ENCODE results near the gene TTYH2. TPM values are rescaled to one million over a fixed set of nuclear protein-coding genes. Genes with fewer than 3 reads are reported as not detected.
"Not testable (repeated sequence)": the region's sequence is repeated elsewhere in the genome, so short reads cannot be mapped to it uniquely, and the experiment has no call there.

The TTYH2 gene
- total RNA-seq, 4 donors from 2014 or later = 5.5 to 7.7 (median 6.3) TPM

DNA sequence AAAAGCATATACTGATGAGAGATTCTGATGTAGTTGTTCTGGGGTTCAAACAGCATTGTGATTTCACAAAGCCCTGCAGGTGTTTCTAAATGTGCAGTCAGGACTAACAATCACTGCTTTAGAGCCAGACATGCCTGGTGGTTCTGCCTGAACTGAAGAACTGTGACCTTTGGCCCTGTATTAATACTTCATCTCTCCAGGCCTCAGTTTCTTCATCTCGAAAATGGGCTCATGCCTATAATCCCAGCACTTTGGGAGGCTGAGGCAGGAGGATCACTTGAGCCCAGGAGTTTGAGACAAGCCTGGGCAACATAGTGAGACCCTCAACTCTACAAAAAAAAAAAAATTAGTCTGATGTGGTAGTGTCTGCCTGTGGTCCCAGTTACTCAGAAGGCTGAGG, 64.6 kb downstream of the TTYH2 start:
- H3K9me3 ChIP-seq = no peaks in the 10 kb centered on the region
- TF ChIP-seq, protein P1, sequence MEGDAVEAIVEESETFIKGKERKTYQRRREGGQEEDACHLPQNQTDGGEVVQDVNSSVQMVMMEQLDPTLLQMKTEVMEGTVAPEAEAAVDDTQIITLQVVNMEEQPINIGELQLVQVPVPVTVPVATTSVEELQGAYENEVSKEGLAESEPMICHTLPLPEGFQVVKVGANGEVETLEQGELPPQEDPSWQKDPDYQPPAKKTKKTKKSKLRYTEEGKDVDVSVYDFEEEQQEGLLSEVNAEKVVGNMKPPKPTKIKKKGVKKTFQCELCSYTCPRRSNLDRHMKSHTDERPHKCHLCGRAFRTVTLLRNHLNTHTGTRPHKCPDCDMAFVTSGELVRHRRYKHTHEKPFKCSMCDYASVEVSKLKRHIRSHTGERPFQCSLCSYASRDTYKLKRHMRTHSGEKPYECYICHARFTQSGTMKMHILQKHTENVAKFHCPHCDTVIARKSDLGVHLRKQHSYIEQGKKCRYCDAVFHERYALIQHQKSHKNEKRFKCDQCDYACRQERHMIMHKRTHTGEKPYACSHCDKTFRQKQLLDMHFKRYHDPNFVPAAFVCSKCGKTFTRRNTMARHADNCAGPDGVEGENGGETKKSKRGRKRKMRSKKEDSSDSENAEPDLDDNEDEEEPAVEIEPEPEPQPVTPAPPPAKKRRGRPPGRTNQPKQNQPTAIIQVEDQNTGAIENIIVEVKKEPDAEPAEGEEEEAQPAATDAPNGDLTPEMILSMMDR (IDR thresholded peaks at IDR 0.05) = no peak
- TF ChIP-seq POLR2AphosphoS5 (IDR thresholded peaks at IDR 0.05) (no peak), POLR2A (IDR thresholded peaks at IDR 0.05) (no peak)
- no peak for ATAC-seq
- H3K4me1 ChIP-seq = peaks cover 0 to 41% (median 5%) of the 10 kb centered on the region in 3 donors
- 75% methylated on average over 1 of the region's 1 CpG; no CpG with 5 or more reads in 1 of the 2 donors for WGBS, 2 donors (ENCODE audit: low coverage in 1 of 2)
- H3K36me3 ChIP-seq = no peaks in the 10 kb centered on the region
- H3K27me3 ChIP-seq = peaks cover 45% of the 10 kb centered on the region
- H3K27ac ChIP-seq = no peak overlapping the region
- H3K4me3 ChIP-seq = no peak overlapping the region

DNA sequence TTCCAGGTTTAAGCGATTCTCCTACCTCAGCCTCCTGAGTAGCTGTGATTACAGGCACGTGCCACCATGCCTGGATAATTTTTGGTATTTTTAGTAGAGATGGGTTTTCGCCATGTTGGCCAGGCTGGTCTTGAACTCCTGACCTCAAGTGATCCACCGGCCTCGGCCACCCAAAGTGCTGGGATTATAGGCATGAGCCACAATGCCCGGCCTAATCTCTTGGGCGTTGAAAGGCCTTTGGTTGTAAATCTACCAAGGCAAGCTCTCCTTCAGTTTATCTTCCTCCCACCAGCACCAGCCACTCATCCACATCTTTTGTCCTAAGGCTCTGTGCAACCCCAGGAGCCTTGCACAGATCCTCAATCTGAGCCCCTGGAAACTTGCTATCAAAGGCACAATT, 66.2 kb downstream of the TTYH2 start:
- H3K4me3 ChIP-seq, ATAC-seq, H3K27ac ChIP-seq, H3K9me3 ChIP-seq, H3K36me3 ChIP-seq: not testable (repeated sequence)
- 80 to 89% methylated on average over 6 to 7 of the region's 7 CpGs for WGBS, 2 donors (ENCODE audit: low coverage in 1 of 2)
- Histone ChIP-seq H3K4me1 (peaks cover 0 to 28% (median 3%) of the 10 kb centered on the region in 3 donors), H3K27me3 (peaks cover 47% of the 10 kb centered on the region)

DNA sequence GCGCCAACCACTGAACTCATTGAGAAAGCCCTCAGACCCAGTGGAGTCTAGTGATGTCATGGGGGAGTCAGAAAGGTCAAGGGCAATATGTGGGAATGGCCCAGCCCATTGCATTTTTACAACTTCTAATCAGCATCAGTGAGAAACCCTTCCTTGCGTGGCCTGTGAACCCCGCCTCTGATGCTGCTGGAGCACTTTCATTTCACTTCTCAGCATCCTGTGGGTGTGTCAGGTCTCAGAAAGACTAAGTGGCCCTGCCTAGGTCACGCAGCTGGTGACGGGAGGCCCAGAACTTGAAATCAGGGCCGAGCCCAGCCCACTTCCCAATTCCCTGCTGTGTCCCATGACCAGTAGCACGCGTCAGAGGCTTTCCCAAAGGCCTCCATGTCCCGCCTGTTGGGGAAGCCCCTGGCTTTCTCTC, 66.7 kb downstream of the TTYH2 start:
- no peak overlapping the region for H3K4me3 ChIP-seq
- H3K4me1 ChIP-seq = peaks cover 0 to 28% (median 3%) of the 10 kb centered on the region in 3 donors
- peaks cover 47% of the 10 kb centered on the region for H3K27me3 ChIP-seq
- no peaks in the 10 kb centered on the region for H3K36me3 ChIP-seq
- 70% methylated on average over 5 of the region's 9 CpGs; no CpG with 5 or more reads in 1 of the 2 donors for WGBS, 2 donors (ENCODE audit: low coverage in 1 of 2)
- no peak for ATAC-seq
- no peak overlapping the region for H3K27ac ChIP-seq
- TF ChIP-seq, protein P1 (IDR thresholded peaks at IDR 0.05) = no peak
- TF ChIP-seq POLR2AphosphoS5 (IDR thresholded peaks at IDR 0.05) (no peak), EP300 (IDR thresholded peaks at IDR 0.05) (no peak), POLR2A (IDR thresholded peaks at IDR 0.05) (no peak)
- no peaks in the 10 kb centered on the region for H3K9me3 ChIP-seq

DNA sequence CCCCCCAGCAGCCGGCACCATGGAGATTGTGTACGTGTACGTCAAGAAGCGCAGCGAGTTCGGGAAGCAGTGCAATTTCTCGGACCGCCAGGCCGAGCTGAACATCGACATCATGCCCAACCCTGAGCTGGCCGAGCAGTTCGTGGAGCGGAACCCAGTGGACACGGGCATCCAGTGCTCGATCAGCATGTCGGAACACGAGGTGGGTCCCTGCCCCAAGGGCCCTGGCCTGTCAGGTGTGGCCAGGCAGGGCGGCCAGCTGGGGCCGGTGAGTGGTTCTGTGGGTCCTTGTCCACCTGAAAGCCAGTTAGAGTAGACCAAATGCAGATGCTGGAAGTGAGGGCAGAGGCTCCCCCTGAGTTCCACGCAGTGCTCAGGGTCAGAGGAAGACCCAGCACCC, 68.4 kb downstream of the TTYH2 start:
- ATAC-seq = no peak
- 84 to 100% methylated on average over 1 to 3 of the region's 20 CpGs for WGBS, 2 donors (ENCODE audit: low coverage in 1 of 2)
- Histone ChIP-seq H3K36me3 (no peaks in the 10 kb centered on the region), H3K4me1 (peaks cover 0 to 16% (median 0%) of the 10 kb centered on the region in 3 donors), H3K9me3 (no peaks in the 10 kb centered on the region), H3K27ac (no peak overlapping the region), H3K27me3 (peaks cover 36% of the 10 kb centered on the region), H3K4me3 (no peak overlapping the region)
- TF ChIP-seq POLR2AphosphoS5 (IDR thresholded peaks at IDR 0.05) (no peak), EP300 (IDR thresholded peaks at IDR 0.05) (no peak), POLR2A (IDR thresholded peaks at IDR 0.05) (no peak)
- TF ChIP-seq, protein P1 (IDR thresholded peaks at IDR 0.05) = no peak

DNA sequence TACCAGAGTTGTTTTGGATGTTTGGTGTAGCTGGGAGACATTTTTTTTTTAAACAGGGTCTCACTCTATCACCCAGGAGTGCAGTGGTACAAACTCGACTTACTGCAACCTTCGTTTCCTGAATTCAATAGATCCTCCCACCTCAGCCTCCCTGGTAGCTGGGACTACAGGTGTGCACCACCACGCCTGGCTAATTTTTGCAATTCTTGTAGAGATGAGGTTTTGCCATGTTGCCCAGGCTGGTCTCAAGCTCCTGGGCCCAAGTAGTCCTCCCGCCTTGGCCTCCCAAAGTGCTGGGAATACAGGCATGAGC, 68.9 kb downstream of the TTYH2 start:
- H3K27ac ChIP-seq, H3K4me3 ChIP-seq, ATAC-seq, H3K9me3 ChIP-seq, H3K36me3 ChIP-seq: not testable (repeated sequence)
- peaks cover 34% of the 10 kb centered on the region for H3K27me3 ChIP-seq
- peaks cover 0 to 11% (median 0%) of the 10 kb centered on the region in 3 donors for H3K4me1 ChIP-seq
- 65 to 70% methylated on average over 2 of the region's 4 CpGs for WGBS, 2 donors (ENCODE audit: low coverage in 1 of 2)

DNA sequence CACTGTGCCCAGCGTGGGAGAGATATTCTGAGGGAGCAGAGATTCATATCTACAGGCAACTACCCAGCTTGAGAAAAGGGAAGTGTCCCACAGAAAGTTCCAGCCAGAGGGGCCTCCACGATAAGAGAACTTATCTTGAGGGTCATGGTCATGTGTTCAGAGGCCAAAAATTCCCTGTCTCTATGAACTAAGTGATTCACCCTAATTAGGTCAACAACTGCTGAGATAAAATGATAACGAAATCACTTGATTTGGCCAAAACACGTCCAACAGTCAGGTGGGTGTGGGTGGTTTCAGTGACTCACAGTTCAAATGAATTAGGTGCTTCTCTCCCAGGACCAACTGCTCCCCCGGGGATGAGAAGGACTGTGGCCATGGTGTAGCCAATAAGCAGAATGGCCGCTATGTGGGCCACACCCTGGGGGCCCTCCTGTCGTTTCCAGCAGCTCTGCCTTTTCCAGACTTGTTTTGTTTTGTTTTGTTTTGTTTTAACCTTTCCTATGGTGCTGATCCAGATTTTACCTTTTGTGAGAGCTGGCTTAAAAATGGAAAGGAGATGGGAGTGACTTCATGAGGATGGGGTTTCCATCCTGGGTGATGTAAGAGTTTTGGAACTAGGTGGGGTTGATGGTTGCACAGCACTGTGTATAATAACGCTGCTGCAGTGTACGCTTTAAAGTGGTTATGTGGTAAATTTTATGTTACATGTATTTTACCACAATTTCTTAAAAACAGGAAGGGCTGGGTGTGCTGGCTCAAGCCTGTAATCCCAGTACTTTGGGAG, 69.4 kb downstream of the TTYH2 start:
- TF ChIP-seq, protein P1 (IDR thresholded peaks at IDR 0.05) = no peak
- TF ChIP-seq EP300 (IDR thresholded peaks at IDR 0.05) = no peak
- no peak for TF ChIP-seq POLR2AphosphoS5 (IDR thresholded peaks at IDR 0.05)
- TF ChIP-seq POLR2A (IDR thresholded peaks at IDR 0.05) = no peak

More for the DNA sequence above, 69.4 kb downstream of the TTYH2 start:
- ATAC-seq = no peak
- Histone ChIP-seq H3K27ac (no peak overlapping the region), H3K36me3 (no peaks in the 10 kb centered on the region), H3K27me3 (peaks cover 34% of the 10 kb centered on the region), H3K4me3 (no peak overlapping the region), H3K4me1 (peaks cover 0 to 7% (median 0%) of the 10 kb centered on the region in 3 donors), H3K9me3 (no peaks in the 10 kb centered on the region)
- 77 to 82% methylated on average over 2 to 8 of the region's 9 CpGs for WGBS, 2 donors (ENCODE audit: low coverage in 1 of 2)
